ENCODE data around the gene EML6.

Gene EML6

GRCh38 chr2:54889053-54889452, 165.6 kb downstream of the EML6 start:
- no peak for DNase-seq

DNA sequence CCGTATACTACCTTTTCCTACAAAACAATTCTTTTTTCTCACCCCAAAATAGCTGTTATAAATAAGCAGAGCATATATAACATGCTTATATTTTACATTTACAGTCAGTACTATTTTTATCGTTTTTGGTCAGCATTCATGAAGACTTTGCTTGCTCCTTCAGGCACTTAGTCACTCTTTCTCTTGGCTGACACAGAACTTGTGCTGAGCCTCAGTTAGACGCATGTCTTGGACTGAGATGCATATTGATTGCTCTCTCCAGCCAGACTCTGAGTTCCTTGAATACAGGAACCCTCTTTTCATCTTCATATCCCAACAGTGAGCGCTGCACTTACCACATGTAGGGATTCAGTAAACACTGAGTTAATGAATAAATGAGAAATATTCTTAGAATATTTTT, 168.4 kb downstream of the EML6 start:
- no peak for DNase-seq

GRCh38 chr2:54894467-54894866, 171.0 kb downstream of the EML6 start:
- DNase-seq, result no peak

DNA sequence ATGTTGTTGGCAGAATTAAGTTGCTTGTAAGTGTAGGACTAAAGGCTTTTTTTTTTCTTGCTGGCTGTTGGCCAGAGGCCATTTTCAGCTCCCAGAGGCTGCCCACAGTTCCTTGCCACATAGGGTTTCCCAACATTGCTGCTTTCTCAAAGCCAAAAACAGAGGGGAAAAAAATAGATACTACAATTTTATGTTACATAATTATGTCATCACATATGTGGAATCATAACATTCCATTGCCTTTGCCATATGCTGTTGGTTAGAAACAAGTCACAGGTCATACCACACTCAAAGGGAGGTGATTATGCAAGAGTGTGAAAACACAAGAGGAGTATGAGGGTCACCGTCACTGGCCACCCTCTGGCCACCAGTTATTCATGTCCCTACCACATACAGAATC, 172.3 kb downstream of the EML6 start:
- DNase-seq, result no peak

- no peak for DNase-seq
Measured at GRCh38 chr2:54897420-54898310, 174.2 kb downstream of the EML6 start.

DNA sequence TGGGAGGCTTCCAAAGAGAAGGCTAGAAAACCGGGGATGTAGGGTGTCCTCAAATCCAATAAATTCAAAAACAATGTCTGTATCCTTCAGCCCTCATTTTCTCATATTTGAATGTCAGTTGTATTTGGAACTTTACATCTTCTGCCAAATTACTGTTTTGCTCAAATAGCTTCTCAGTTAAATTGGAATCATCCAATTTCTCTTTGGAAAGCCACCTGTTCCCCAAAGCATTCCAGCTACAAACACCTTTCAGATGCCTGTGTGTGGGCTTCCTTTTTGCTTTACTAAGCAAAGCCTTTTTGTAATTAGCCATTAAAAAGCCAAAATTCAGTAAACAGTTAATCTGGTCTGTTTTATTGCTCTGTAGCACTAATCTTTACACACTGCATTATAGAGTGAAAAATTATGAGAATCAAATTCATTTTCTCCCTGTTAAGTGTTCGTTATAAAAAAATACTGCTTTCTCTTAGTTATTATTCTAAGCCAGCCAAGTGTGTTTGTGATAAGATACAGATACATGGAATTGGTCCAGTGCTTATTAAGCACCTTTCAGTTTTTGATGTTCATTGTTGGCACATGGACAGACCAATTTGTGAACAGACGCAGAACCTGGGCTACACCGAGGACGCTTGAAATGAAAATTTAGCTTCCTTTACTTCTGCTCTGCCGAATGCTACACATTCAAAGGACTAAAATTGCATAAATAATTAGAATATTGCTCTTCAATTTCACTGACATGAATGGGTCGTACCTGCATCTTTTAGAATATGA, 175.2 kb downstream of the EML6 start:
- DNase-seq, result no peak

DNA sequence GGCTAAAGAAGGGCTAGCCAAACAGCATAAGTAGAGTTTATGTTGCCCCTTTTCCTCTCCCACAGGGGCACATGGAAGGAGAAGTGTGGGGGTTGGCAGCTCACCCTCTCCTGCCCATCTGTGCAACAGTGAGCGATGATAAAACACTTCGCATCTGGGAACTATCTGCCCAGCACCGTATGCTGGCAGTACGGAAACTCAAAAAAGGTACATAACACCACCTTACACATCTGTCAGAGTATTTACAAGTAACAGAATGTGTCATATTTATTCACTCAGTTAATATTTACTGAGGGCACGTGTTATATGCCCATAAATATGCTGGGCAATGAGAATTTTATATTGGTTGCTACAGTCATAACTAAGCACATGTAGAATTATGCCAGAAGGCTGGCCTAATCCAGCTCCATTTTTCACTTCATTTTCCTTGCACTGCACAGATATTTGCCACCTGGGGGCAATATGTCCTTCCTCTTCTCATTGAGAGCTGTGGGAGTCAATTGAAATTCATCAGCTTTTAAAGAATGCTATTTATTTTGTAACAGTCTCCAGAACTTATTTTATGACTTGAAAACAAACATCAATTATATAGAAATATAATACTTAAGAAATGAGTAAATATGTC, 176.2 kb downstream of the EML6 start:
- DNase-seq, result no peak

GRCh38 chr2:54901224-54901986, 177.9 kb downstream of the EML6 start:
- no peak for DNase-seq

DNA sequence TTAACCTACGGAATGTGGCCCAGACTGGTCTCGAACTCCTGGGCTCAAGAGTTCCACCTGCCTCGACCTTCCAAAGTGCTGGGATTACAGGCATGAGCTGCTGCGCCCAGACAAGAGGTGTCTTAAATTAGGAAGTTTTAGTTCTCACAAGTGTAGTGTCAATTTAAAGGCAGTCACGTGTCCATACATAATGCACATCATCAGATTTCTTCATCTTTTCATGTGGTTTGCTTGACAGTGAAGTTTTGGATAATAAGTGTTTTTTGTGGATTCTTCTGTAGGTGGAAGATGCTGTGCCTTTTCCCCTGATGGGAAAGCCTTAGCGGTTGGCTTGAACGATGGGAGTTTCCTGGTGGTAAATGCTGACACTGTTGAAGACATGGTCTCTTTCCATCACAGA, 179.3 kb downstream of the EML6 start:
- DNase-seq, result no peak

DNA sequence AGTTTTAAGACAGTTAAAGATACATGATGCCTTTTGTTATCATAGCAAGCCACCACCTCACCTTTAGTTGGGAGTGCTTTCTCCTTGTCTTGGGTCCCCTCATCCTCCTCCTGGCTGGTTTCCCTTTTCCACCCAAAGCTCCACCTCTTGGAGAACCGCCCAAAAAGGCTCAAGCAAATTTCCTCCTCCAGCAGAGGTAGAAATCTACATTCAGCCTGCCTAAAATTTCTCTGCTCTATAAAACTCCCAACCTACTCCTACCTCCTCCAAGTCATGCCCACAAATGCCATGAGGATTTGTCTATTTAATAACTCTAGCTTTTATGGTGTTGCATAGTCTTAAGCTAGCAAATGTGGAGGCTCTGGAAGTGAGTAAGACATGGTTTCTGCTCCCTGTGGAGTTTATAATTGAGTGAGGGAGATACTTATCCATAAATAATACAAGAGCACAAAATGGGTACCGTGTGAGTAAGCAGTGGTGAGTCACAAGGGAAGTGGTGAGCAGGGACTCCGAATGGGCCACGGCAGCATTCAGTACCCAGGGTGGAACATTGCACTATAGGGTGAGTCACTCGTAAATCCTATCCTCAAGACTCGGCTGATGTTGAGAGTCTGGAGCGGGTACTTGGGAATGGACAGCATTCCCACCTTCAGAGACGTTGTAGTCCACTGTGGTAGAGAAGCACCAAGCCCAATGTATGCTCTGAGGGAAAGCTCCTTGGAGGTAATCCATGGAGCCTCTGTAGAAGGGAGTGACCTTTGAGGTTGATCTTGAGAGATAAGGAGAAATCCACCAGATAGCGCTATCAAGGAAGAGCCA, 180.5 kb downstream of the EML6 start:
- DNase-seq, result no peak

GRCh38 chr2:54904836-54905235, 181.4 kb downstream of the EML6 start:
- no peak for DNase-seq

DNA sequence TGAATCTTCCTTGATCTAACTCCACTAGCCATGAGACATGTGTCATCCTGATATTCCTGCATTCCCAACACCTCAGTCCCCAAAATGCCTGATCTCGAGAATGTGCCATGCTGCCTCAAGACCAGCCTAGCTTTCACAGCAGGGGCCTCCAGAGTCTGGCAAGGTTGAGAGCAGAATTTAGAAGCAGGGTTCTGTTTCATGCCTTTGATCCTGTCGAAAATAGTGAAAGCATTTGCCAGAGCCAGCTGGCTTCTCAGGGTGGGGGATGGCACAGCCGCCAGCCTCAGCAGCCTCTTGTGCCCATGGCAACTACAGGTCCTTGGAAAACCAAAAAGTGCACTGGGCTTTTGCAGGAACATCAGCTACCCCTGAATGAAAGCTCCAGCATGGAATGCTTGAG, 183.3 kb downstream of the EML6 start:
- DNase-seq, result no peak

- no peak for DNase-seq
Measured at GRCh38 chr2:54907663-54908062, 184.2 kb downstream of the EML6 start.

DNA sequence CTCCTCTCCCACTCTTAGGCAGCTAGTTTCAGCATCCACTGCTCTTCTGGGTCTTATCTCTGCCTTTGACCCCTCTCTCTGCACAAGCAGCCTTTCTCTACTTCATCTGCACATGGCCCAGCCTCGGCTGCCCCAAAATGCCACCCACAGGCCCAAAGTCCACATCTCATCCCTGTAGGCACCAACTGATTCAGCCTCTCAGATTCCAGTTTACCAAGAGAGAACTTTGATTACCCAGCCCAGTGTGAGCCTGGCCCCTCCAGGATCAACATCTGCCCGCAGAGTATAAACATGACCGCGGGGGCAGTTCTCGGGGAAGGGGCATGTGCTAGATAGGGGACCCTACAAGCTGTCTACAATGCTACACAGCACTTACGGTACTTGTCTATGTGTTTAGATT, 185.1 kb downstream of the EML6 start:
- DNase-seq, result no peak

DNA sequence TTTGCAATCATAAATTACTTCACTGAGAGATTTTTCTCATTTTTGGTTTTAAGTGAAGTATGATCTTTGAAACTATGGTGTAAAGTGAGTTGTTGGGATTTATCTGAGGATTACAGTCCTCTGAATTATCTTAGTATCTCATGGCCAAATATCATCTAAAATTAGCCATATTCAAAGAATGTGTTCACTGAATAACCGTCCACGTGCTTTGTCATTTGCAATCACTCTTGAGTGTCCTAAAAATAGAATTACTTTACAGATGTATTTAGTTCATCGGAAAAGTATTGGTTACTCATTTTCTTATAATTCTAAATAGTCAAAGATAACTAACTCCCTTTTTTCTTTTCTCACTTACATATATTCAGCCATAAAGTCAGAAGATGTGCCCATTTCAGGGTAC, 185.5 kb downstream of the EML6 start:
- no peak for DNase-seq

GRCh38 chr2:54912305-54912704, 188.8 kb downstream of the EML6 start:
- no peak for DNase-seq

DNA sequence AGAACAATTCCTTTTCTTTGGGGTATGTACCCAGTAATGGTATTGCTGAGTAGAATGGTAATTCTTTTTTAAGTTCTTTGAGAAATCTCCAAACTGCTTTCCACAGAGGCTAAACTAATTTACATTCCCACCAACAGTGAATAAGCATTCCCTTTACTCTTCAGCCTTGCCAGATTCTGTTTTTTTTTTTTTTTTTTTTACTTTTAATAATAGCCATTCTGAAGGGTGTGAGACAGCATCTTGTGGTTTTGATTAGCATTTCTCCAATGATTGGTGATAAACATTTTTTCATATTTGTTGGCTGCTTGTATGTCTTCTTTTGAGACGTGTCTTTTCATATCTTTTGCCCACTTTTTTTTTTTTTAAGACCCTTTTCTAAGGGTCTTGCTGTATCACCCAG, 189.4 kb downstream of the EML6 start:
- DNase-seq, result no peak

DNA sequence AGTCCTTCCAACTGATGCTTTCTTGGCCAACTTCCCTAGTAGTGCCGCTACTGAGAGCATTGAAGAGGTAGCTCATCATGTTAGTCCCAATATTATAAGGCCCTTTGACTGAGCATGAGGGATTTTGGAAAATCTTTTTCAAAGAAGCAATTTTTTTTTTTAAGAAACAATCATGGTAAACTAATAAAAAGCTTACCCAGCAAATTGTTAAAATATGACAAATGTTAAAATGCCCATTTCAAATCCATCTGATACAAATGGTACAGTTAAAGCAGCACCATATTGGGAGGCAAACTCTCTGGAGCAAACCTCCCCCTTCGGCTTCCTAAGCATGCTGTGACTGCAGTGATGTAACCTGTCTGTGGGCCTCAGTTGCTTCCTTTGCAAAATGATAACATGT, 191.2 kb downstream of the EML6 start:
- no peak for DNase-seq

DNA sequence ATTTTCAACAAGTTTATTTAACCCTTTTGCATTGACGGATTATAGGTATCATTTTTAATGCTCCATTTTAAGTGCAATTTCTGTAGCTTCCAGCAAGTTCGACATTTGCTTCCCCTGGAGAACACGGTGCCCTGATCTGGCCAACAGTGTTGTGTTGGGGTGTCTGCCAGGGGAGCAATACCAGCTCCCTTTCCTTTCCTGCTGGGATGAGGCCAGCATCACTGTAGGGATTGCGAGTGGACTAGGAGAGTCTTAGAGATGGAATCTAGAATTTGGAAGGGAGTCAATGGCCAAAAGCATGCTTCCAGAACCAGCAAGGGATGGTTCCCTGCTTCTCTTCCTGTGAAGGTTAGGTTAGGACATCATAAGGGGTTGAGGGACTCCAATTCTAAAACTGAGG, 191.6 kb downstream of the EML6 start:
- DNase-seq, result no peak

DNA sequence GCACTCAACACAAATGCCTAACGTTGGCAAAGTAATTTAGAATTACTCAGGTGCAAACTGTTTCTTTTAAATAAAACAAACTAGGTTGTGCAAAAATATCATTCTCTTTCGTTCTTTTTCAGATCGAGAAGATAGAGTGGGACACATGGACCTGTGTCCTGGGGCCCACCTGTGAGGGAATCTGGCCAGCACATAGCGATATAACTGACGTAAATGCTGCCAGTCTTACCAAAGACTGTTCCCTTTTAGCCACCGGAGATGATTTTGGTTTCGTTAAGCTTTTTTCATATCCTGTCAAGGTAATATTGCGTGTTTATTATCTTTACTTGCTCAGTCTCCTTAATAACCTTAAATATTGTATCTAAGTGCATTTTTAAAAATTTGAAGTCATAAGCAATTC, 193.2 kb downstream of the EML6 start:
- DNase-seq, result no peak

DNA sequence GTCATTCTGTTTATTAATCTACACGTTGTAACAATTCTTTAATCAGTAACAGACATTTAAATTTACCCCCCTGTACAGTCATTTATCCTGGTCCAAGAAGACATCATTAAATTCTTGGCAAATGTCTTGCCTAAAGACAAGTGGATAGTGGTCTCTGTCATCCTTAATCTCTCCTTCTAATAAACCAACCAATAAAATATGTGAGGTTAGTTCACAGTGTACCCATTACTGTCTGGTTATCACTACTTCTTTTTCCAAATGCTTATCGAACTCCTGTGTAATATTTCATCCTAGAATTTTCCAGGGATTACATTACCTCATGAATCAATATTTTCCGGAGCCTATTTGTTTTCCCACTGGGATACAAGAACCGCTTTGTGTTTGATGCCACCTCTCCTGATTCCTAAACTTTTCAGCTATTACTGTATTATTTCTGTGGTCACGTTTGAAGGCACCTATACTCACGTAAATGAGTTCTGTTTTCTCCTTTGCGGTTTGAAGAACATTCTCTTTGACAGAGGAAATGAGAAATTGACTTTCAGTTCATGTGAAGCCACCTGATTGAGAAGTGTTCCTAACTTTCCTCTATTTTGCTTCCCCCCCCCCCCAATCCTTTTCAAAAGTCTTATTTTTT, 195.3 kb downstream of the EML6 start:
- DNase-seq, result no peak

DNA sequence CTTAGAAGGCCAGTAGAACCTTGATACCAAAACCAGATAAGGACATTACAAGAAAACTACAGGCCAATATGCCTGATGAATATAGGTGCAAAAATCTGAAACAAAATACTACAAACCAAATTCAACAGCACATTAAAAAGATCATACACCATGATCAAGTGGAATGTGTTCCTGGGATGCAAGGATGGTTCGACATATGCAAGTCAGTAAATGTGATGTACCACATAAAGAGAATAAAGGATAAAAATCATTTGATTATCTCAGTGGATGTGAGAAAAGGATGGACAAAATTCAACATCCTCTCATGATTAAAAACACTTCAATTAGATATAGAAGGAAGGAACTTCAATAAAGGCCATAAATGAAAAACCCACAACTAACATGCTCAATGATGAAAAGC, 197.2 kb downstream of the EML6 start:
- DNase-seq, result no peak

All from NCI-H1092 (cell line).